ENCODE data around the gene NTM.

GRCh38 chr11:131486937-131487635 lies 116.7 kb downstream of the NTM start:
- TF ChIP-seq, protein P1, sequence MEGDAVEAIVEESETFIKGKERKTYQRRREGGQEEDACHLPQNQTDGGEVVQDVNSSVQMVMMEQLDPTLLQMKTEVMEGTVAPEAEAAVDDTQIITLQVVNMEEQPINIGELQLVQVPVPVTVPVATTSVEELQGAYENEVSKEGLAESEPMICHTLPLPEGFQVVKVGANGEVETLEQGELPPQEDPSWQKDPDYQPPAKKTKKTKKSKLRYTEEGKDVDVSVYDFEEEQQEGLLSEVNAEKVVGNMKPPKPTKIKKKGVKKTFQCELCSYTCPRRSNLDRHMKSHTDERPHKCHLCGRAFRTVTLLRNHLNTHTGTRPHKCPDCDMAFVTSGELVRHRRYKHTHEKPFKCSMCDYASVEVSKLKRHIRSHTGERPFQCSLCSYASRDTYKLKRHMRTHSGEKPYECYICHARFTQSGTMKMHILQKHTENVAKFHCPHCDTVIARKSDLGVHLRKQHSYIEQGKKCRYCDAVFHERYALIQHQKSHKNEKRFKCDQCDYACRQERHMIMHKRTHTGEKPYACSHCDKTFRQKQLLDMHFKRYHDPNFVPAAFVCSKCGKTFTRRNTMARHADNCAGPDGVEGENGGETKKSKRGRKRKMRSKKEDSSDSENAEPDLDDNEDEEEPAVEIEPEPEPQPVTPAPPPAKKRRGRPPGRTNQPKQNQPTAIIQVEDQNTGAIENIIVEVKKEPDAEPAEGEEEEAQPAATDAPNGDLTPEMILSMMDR (IDR thresholded peaks at IDR 0.05; ENCODE audit: control extremely low read depth in 1 of 3, insufficient read depth in 1 of 3, low read depth in 1 of 3, low read length in 3 of 3), result no peak
- TF ChIP-seq, protein P2, sequence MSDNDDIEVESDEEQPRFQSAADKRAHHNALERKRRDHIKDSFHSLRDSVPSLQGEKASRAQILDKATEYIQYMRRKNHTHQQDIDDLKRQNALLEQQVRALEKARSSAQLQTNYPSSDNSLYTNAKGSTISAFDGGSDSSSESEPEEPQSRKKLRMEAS (IDR thresholded peaks at IDR 0.05), result no peak
- TF ChIP-seq KDM5A (IDR thresholded peaks at IDR 0.05; ENCODE audit: low read length) (no peak), SP2 (IDR thresholded peaks at IDR 0.05; ENCODE audit: low read length) (no peak), EGR1 (IDR thresholded peaks at IDR 0.05; ENCODE audit: borderline replicate concordance, low read depth, low read length) (no peak), CEBPB (IDR thresholded peaks at IDR 0.05; ENCODE audit: low read depth, low read length) (no peak), EP300 (IDR thresholded peaks at IDR 0.05; ENCODE audit: borderline replicate concordance in 1 of 2, low read depth in 2 of 2, low read length in 2 of 2) (no peak), JUN (IDR thresholded peaks at IDR 0.05; ENCODE audit: low read depth, low read length) (no peak), POLR2A (IDR thresholded peaks at IDR 0.05; ENCODE audit: control extremely low read depth in 1 of 2, low read depth in 2 of 2, low read length in 2 of 2) (no peak), YY1 (IDR thresholded peaks at IDR 0.05; ENCODE audit: low read depth, low read length) (no peak)
